SJCRH30 (cell line): Measurements from ENCODE around the gene SMAD9. TPM values are rescaled to one million over a fixed set of nuclear protein-coding genes. Genes with fewer than 3 reads are reported as not detected.

Source experiments
- DNase-seq, 2 experiments: peaks; one replicate each; pipeline ENCODE4 v3.0.0-alpha.2; 2015 to 2020
- H3K27ac ChIP-seq: fragments of 250-450 bp; sonication (Bioruptor Pico); 2 replicates; pipeline ENCODE4 v1.5.1; 2020; ENCODE audit warnings: mild to moderate bottlenecking, moderate library complexity
- H3K27me3 ChIP-seq: fragments of 250-450 bp; sonication (Bioruptor Pico); 2 replicates; pipeline ENCODE4 v1.5.1; 2020; ENCODE audit warnings: mild to moderate bottlenecking, moderate library complexity
- H3K36me3 ChIP-seq: fragments of 250-450 bp; sonication (Bioruptor Pico); 2 replicates; pipeline ENCODE4 v1.5.1; 2020; ENCODE audit warnings: mild to moderate bottlenecking, moderate library complexity
- H3K4me1 ChIP-seq: fragments of 250-450 bp; sonication (Bioruptor Pico); 2 replicates; pipeline ENCODE4 v1.5.1; 2020; ENCODE audit warnings: mild to moderate bottlenecking, moderate library complexity
- H3K4me3 ChIP-seq: fragments of 250-450 bp; sonication (Bioruptor Pico); 2 replicates; pipeline ENCODE4 v1.5.1; 2020; ENCODE audit warnings: mild to moderate bottlenecking, moderate library complexity
- H3K9me3 ChIP-seq: fragments of 250-450 bp; sonication (Bioruptor Pico); replicated peaks from 2 replicates; pipeline ENCODE4 v1.5.1; 2020; ENCODE audit warnings: mild to moderate bottlenecking, moderate library complexity
- total RNA-seq: library from RNA; depleted of rRNA; stranded (reverse); fragments of >200 nt; shearing (Covaris generic); gene quantifications from 2 replicates; pipeline ENCODE4 v1.2.3, GENCODE V29; 2014

SMAD9 gene
- total RNA-seq, 1 experiment from 2014 or later, result 17.8 TPM

- Histone ChIP-seq H3K27me3 (no peaks in the 10 kb centered on the region), H3K4me3 (no peak overlapping the region), H3K4me1 (no peaks in the 10 kb centered on the region), H3K27ac (no peak overlapping the region), H3K36me3 (peaks cover 9% of the 10 kb centered on the region; the same call in 1 of the 2 replicates), H3K9me3 (no peaks in the 10 kb centered on the region)
- DNase-seq, result no peak
These were observed 85.7 kb downstream of the SMAD9 start for GRCh38 chr13:36834299-36834698.

GRCh38 chr13:36831291-36831690 is 88.7 kb downstream of the SMAD9 start:
- no peak for DNase-seq
- no peak overlapping the region for H3K4me3 ChIP-seq
- no peaks in the 10 kb centered on the region for H3K4me1 ChIP-seq
- H3K9me3 ChIP-seq, result no peaks in the 10 kb centered on the region
- H3K36me3 ChIP-seq, result peaks cover 14% of the 10 kb centered on the region
- no peaks in the 10 kb centered on the region for H3K27me3 ChIP-seq
- H3K27ac ChIP-seq, result no peak overlapping the region

- no peaks in the 10 kb centered on the region for H3K4me1 ChIP-seq
- DNase-seq, result no peak
- H3K27me3 ChIP-seq, result no peaks in the 10 kb centered on the region
- no peak overlapping the region for H3K4me3 ChIP-seq
- H3K27ac ChIP-seq, result no peak overlapping the region
- H3K36me3 ChIP-seq, result peaks cover 12% of the 10 kb centered on the region
- no peaks in the 10 kb centered on the region for H3K9me3 ChIP-seq
These were observed 90.3 kb downstream of the SMAD9 start for GRCh38 chr13:36829753-36830152.

GRCh38 chr13:36822785-36823184 is 97.3 kb downstream of the SMAD9 start:
- peaks cover 6% of the 10 kb centered on the region for H3K36me3 ChIP-seq
- H3K27me3 ChIP-seq, result no peaks in the 10 kb centered on the region
- H3K27ac ChIP-seq, result no peak overlapping the region
- no peak for DNase-seq
- H3K4me3 ChIP-seq, result no peak overlapping the region
- H3K9me3 ChIP-seq, result no peaks in the 10 kb centered on the region
- H3K4me1 ChIP-seq, result no peaks in the 10 kb centered on the region

- 0 out of 2 replicates have a peak, but pooled peaks cover 2% of the 10 kb centered on the region for H3K4me1 ChIP-seq
- no peak for DNase-seq
- H3K36me3 ChIP-seq, result no peaks in the 10 kb centered on the region
- peak overlapping the region; percentile 65 for H3K4me3 ChIP-seq
- H3K27ac ChIP-seq, result no peak overlapping the region
- H3K27me3 ChIP-seq, result no peaks in the 10 kb centered on the region
- H3K9me3 ChIP-seq, result no peaks in the 10 kb centered on the region
These were observed 99.8 kb downstream of the SMAD9 start for GRCh38 chr13:36820222-36820621.

GRCh38 chr13:36819739-36820090 is 100.3 kb downstream of the SMAD9 start:
- H3K36me3 ChIP-seq, result no peaks in the 10 kb centered on the region
- H3K27ac ChIP-seq, result peak overlapping the region; percentile 4; the same call in 1 of the 2 replicates
- H3K4me3 ChIP-seq, result peak overlapping the region; percentile 65
- H3K9me3 ChIP-seq, result no peaks in the 10 kb centered on the region
- H3K27me3 ChIP-seq, result no peaks in the 10 kb centered on the region
- H3K4me1 ChIP-seq, result peaks cover 5% of the 10 kb centered on the region; the same call in 1 of the 2 replicates
- peak; percentile 51 to 64 for DNase-seq

GRCh38 chr13:36818804-36819738 is 101.0 kb downstream of the SMAD9 start, which contains the start of gene RFXAP:
Gene RFXAP (plus strand): TSS chr13:36819222. CDS start chr13:36819358, 136 bp downstream.
- H3K36me3 ChIP-seq, result no peaks in the 10 kb centered on the region
- peaks cover 8% of the 10 kb centered on the region; the same call in 1 of the 2 replicates for H3K4me1 ChIP-seq
- H3K27me3 ChIP-seq, result no peaks in the 10 kb centered on the region
- peak; percentile 90 to 94 for DNase-seq
- peak within 1 kb of the TSS; percentile 4; the same call in 1 of the 2 replicates for H3K27ac ChIP-seq
- H3K9me3 ChIP-seq, result no peaks in the 10 kb centered on the region
- H3K4me3 ChIP-seq, result peak within 1 kb of the TSS; percentile 65

- H3K4me3 ChIP-seq, result peak overlapping the region; percentile 65
- peaks cover 8% of the 10 kb centered on the region; the same call in 1 of the 2 replicates for H3K4me1 ChIP-seq
- no peaks in the 10 kb centered on the region for H3K36me3 ChIP-seq
- H3K9me3 ChIP-seq, result no peaks in the 10 kb centered on the region
- H3K27ac ChIP-seq, result no peak overlapping the region
- peak in 1 of 2 experiments; percentile 36 for DNase-seq
- H3K27me3 ChIP-seq, result no peaks in the 10 kb centered on the region
These were observed 101.8 kb downstream of the SMAD9 start for GRCh38 chr13:36817996-36818803.

- H3K27ac ChIP-seq, result no peak overlapping the region
- no peaks in the 10 kb centered on the region for H3K36me3 ChIP-seq
- no peak overlapping the region for H3K4me3 ChIP-seq
- no peaks in the 10 kb centered on the region for H3K27me3 ChIP-seq
- H3K9me3 ChIP-seq, result no peaks in the 10 kb centered on the region
- peak; percentile 24 to 60 for DNase-seq
- H3K4me1 ChIP-seq, result peaks cover 8% of the 10 kb centered on the region; the same call in 1 of the 2 replicates
These were observed 105.0 kb downstream of the SMAD9 start for GRCh38 chr13:36815062-36815461.

- peak; percentile 19 to 63 for DNase-seq
- Histone ChIP-seq H3K27me3 (no peaks in the 10 kb centered on the region), H3K9me3 (no peaks in the 10 kb centered on the region), H3K4me1 (peaks cover 8% of the 10 kb centered on the region; the same call in 1 of the 2 replicates), H3K27ac (no peak overlapping the region), H3K36me3 (no peaks in the 10 kb centered on the region), H3K4me3 (no peak overlapping the region)
These were observed 105.6 kb downstream of the SMAD9 start for GRCh38 chr13:36814465-36814864.

GRCh38 chr13:36813225-36813624 is 106.8 kb downstream of the SMAD9 start:
- no peak for DNase-seq
- Histone ChIP-seq H3K4me3 (no peak overlapping the region), H3K36me3 (no peaks in the 10 kb centered on the region), H3K27ac (no peak overlapping the region), H3K4me1 (peaks cover 8% of the 10 kb centered on the region; the same call in 1 of the 2 replicates), H3K9me3 (no peaks in the 10 kb centered on the region), H3K27me3 (no peaks in the 10 kb centered on the region)

GRCh38 chr13:36807616-36808015 is 112.4 kb downstream of the SMAD9 start:
- DNase-seq, result peak in 1 of 2 experiments; percentile 14
- H3K4me1 ChIP-seq, result peaks cover 6% of the 10 kb centered on the region; the same call in 1 of the 2 replicates

GRCh38 chr13:36806102-36806501 is 113.9 kb downstream of the SMAD9 start:
- H3K4me1 ChIP-seq, result peaks cover 6% of the 10 kb centered on the region; the same call in 1 of the 2 replicates
- no peaks in the 10 kb centered on the region for H3K36me3 ChIP-seq
- DNase-seq, result no peak
- no peak overlapping the region for H3K27ac ChIP-seq
- H3K9me3 ChIP-seq, result no peaks in the 10 kb centered on the region
- no peaks in the 10 kb centered on the region for H3K27me3 ChIP-seq
- H3K4me3 ChIP-seq, result no peak overlapping the region

More at GRCh38 chr13:36807616-36808015, 112.4 kb downstream of the SMAD9 start:
- H3K4me3 ChIP-seq, result no peak overlapping the region
- H3K9me3 ChIP-seq, result no peaks in the 10 kb centered on the region
- no peak overlapping the region for H3K27ac ChIP-seq
- H3K27me3 ChIP-seq, result no peaks in the 10 kb centered on the region
- H3K36me3 ChIP-seq, result no peaks in the 10 kb centered on the region

- Histone ChIP-seq H3K9me3 (no peaks in the 10 kb centered on the region), H3K4me3 (no peak overlapping the region), H3K4me1 (peaks cover 6% of the 10 kb centered on the region; the same call in 1 of the 2 replicates), H3K27ac (no peak overlapping the region), H3K27me3 (no peaks in the 10 kb centered on the region), H3K36me3 (no peaks in the 10 kb centered on the region)
- no peak for DNase-seq
These were observed 115.5 kb downstream of the SMAD9 start for GRCh38 chr13:36804588-36804987.
